ENCODE measurements around the gene SPATA6L.

The SPATA6L gene

DNA sequence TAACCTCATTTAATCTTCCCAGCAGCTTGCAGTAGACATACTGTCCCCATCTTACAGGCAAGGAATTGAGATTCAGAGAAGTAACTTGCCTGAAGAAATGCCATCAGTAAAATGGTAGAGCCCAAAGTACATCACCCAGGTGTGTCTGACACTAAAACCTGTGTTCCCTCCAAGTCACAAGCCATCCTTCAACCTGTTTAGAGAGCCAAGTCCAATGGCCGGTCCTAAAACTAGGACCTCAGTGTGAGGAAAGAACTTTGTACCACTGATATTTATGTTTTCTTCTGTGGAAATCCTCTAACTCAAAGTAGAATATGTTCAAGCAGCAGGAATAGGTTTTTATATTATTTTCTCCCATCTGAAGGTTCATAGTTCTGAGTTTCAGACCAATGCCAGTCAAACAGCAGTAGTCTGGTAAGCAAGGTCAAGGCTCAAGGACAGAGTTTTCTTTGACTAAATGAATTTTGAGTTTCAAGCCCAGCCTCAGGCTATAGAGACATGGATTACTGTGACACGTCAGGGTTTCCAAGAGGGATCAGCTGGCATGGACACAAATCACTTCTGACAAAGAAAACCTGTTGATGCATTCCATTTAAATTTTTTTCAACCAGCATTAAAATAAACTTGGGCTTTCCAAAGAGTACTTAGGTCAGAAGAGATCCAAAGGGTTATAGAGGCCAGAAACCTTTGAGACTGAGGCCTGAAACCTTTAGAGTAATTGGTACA, 85.1 kb downstream of the SPATA6L start:
- no peak for DNase-seq

DNA sequence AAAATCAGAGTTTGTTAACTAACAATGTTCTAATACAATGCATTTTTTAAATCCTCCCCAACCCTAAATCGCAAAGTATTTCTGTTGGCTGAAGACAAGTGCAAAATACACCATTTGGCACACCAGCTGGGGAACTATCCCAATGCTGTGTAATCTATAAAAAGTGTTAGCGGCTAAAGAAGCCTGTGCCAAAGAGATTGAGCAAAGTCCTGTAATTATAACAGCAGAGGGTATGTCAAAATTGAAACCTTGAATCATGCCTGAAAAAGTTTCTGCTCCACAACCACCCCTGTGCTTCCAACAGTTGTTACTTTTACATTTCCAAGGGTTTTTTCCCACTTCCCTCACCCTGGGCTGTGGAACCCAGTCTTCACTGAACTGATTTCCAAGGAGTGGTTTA, 87.3 kb downstream of the SPATA6L start:
- DNase-seq = no peak

DNA sequence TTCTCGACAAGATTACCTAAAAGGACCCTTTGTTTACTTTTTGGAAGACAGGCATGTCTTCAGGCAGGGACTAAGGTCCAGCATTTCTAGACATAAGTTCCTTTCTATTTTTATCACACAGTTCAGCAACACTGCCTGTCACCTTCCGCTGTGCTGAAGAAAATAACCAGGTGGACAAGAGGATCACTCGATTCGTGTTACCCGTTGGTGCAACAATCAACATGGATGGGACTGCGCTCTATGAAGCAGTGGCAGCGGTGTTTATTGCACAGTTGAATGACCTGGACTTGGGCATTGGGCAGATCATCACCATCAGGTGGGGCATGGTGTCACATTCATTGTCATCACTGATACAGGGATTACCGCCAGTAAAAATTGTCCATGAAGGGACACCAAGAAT, 89.8 kb downstream of the SPATA6L start:
- DNase-seq = no peak

DNA sequence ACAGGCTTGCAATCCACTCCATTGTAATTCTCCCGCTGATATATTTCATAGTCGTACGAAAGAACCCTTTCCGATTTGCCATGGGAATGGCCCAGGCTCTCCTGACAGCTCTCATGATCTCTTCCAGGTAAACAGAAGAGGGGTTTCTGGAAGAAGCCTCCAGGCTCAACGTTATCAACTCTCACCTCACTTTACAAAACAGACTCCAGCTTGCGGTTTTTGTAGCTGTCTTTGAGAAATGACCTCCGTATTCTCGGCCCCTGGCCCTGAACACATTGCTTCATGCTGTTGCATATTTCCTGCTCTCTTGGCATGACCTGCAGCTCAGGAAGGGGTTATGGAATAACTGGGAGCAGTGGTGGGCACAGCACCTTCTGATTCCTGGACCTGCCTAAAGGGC, 90.3 kb downstream of the SPATA6L start:
- DNase-seq = no peak

DNA sequence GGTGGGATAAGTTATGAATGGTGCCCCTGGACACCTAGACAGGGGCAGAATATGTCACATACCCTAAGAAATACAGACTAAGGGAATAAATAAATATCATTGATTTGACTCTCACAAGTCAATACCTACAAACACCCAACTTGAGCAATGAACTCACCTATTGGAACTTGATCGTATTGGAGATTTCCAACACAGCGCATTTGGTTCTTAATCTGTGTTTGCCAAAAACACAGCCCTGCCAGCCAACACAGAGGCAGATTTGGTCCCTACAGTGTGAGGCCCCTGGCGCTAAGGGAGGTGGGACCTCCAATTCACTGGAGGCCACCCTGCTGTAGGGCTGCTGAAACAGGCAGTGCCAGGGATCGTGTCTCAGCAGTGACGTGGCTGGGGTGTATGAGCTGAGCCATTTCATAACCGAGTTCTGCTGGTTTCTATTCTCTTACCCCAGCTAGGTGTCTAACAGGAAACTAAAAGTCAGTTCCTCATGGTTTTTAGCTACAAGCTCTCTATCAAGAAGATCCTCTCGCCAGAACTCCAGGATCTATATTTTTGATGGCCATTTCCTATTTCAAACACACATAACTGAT, 91.5 kb downstream of the SPATA6L start:
- no peak for DNase-seq

DNA sequence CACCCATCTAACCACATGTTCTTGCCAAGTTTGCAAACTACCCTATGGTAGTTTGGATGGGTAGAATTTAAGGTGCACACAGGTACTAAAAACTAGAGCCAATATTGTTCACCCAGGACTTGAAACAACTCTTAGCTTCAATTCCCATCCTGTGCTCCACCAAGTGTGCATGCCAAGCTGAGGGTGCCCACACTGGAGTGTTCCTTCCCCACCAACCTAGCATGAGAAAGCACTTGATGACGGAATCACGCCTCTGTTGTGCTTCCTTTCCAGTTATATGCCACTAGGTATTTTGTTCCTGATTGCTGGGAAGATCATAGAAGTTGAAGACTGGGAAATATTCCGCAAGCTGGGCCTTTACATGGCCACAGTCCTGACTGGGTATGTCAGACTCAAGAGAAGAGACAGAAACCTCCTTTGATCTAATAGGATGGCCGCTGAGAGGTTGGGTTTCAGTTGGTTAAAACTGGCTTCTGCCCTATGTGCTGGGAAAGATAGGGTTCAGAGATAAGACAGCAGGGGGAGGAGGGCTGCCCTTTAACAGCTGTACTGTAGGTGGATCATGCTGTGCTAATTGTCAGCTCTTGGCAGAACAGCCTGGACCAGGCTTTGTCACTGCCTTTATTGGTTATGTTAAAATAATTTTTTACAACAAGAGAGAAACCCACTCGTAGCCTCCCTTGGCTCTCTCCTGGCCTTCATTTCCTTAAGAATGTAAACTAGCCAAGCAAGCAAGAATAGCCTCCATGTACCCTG, 92.5 kb downstream of the SPATA6L start:
- DNase-seq = peak; percentile 90

DNA sequence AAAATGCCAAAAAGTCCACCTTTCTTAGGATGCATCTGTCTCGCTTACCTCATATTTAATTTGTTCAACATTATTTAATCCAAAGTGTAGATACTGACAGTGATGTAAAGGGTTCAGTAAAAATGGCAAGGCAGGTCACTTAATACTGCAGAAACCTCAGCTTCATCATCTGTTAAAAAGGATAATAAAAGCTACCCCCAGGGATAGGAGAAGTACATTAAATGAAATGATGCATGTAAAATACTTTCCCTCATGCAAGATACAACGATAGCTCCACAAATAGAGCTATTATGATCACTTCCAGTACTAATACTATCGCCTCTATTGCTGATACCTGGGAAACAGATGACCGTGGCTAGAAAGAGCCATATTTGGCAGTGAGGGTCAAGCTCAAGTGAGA, 93.1 kb downstream of the SPATA6L start:
- no peak for DNase-seq

DNA sequence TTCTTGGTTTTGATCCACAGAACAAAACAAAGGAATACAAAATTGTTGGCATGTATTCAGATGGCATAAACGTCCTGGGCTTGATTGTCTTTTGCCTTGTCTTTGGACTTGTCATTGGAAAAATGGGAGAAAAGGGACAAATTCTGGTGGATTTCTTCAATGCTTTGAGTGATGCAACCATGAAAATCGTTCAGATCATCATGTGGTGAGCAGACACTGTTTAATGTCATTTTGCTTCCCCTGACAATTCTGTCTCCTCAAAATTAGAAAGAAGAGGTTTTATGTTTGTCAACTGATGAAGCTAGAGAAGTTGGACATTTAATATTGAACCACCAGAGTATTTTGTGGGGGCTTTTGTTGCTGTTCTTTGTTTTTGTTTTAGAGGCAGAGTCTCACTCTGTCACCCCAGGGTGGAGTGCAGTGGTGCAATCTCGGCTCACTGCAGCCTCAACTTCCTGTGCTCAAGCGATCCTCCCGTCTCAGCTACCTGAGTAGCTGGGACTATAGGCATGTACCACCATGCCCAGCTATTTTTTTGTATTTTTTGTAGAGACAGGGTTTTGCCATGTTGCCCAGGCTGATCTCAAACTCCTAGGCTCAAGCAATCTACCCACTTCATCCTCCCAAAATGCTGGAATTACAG, 94.0 kb downstream of the SPATA6L start:
- no peak for DNase-seq

DNA sequence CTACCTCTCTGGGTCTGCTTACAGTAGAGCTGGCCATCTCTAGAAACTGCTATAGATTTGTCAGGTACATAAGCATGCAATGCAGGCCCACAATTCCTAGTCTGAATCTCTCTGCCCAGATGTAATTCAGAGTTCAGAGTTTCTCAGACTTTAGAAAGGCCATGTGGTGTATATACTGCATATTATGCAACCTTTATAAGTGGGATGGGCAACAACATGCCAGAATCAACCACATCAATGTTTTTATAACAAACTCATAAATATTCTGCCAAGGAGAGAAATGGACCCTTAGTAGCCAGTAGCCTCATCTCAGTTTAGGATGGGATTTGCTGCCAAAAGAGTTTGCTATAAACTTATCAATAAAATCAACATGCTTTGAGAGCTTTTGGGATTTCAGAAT, 97.2 kb downstream of the SPATA6L start:
- no peak for DNase-seq

DNA sequence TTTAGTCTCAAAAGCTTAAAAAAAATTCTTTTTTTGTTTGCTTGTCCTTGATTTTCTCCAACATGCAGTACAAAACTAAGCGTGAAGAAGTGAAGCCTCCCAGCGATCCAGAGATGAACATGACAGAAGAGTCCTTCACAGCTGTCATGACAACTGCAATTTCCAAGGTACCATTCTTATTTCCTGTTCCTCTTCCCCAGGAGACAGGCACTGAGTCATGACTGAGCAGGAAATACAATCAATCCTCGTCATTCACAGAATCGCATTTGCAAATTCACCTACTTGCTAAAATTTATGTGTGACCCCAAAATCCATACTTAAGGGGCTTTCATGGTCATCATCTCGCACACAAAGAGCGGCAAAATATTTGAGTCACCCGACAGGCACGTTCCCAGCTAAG, 98.7 kb downstream of the SPATA6L start:
- DNase-seq = no peak

DNA sequence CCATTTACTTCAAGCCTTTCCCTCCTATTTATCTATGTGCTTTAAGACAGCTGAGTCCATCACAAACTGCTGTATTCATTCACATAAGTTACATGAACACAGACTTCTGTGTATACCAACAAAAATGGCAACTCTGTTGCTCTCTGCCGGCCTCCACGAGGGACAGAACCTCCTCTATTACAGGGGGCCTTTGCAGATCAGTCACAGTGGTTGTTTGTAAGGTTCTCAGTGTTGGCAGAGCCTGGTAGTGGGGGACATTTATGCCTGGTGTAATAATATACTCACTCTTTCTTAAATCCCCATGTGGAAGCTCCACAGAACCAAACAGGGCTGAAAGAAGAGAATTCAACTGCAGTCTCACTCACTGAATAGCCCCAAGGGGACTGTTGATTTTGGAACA, 99.5 kb downstream of the SPATA6L start:
- no peak for DNase-seq

DNA sequence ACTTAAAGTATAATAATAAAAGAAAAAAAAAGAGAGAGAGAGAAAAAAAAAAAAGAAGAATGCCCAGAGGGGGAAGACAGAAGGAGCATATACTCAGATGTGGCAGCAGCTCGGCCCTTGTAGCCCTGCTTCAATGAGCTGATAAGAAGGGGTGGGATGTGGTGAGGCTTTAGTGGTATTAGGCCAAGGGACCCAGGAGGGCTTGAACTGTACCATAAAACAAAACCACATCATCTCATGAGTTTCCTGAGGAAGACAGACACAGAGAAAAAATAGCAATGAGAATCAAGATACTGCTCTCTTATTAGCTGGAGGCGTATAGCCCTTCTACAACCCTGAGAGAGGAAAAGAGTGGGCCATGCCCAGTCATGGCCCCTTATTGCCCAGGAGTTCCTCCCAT, 103.2 kb downstream of the SPATA6L start:
- DNase-seq = no peak

DNA sequence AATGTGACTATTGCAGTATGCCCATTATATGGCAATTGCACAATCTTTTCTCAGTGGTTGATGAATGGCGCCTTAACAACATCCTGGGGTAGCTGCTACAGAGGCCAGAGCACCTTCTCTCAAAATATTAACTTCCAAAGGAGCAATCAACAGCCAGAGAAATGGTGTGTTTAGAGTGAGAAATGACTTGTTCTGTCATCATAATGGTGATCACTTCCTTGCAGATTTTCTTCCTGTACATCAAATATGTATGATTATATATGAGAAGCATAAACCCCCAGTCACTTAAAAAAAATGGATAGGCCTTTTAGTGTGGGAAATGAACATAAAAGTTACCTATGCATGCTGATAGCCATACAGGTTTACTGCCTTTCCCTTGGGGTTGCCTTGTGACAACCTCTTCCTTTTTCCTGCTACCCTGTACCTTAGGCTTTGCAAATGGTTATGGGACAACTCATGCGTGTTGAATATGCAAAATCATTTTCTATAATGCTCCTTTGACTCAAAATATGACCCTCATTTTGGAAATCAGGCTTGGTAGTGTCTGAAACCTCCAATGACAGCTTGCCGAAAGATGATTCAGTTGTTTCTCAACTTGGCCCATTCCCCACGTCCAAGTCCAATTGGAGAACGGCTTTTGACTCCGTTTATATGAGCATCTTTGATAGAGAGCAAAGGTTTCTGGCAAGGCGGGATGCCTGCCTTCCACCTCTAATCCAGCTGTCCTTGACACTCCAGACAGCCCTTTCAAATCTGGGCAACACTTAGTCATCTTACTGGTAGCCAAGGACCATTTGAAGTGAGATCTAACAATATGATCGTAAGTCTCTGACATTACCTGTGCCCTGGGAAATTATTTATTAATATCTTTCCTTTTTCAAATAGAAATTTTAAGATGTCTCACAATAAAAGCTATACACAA, 106.8 kb downstream of the SPATA6L start:
- DNase-seq = no peak

DNA sequence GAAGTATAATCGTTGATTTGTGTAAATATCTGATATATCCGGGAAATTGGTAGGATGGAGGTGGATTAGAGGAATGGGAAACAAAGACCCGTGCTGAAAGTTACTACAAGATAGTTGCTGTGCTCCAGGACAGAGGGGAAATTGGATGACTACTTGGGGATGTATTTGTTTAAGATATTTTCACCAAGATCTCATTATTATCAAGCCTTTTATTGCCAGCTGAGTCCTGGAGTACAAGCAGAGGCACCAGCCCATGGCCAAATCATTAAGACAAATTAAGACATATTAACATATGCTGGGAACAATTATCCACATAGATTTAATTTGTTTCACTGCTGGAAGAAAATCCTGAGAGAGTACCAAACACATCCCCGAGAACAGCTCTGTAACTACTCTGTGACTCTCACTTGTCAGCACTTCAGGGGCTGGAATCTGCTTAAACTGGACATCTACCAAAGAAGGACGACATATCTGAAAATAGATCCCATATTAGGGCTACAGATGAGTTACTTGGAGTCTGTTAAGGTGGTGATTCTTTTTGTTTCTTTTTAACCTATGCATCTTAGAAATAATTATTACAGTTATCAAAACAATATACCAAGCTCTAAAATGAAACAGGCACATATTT, 107.8 kb downstream of the SPATA6L start:
- DNase-seq = no peak

DNA sequence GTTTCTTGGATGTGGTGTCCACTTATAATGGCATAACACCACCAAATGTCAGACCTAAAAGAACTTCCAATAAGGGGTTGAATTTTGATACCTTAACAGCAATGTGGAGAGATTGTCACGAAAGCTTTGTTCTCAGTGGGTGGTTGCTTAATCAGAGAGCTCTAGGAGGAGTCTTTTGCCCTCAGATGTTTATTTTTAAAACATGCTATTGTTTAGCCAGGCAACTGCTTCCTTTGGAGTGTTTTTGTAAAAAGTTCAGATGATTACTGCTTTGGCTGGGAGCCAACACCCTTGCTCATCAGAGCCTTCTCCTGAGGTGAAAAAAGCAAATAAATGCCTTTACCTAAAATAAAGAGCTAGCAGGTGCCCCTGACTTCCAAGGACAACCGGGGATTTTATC, 111.0 kb downstream of the SPATA6L start:
- peak; percentile 85 for DNase-seq

DNA sequence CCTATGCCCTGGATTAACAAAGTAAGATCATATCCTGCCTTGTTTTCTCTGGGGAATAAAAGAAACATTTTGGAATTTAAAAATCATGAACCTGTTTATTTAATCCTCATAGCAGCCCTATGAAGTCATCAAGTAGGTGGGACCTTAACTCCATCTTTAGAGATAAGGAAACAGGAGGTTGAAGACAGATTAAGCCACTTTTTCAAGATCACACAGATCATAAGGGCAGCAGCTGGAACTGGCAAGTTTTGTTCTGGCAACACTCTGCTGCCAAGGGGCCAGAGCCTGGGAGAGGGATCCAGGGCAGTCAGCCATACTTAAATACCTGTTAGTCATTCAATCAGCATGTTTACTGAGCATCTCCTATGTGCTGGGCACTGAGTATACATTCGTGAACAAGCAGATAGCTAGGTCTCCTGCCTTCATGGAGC, 112.3 kb downstream of the SPATA6L start:
- no peak for DNase-seq

DNA sequence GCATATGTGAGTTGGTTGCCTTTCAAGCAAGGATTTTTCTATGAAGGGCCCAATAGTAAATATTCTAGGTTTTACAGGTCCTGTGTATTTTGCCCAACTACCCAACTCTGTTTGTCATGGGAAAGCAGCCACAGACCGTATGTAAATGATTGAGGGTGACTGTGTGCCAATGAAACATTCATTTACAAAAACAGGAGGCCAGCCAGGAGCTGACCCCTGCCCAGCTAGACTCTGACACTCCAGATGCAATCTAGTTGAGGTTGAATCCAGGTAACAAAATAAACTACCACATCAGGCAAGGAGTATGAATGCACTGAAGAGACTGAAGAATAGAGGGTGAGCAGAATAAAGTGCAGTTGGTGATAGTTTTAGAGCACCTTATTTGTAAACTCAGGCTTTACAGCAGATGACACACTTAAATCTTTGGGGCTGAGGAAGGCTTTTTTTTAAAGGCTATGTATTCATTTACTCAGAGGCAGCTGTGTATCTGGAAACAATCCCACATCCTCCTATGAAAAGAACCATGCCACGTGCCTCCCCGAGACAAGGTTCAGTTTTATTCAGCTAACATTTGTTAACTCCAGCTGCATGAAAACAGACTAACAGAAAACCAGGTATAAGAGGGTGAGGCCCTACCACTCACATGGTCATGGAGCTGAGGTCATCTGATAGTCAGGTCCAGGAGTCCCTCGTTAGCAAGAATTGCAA, 115.3 kb downstream of the SPATA6L start:
- DNase-seq = no peak

DNA sequence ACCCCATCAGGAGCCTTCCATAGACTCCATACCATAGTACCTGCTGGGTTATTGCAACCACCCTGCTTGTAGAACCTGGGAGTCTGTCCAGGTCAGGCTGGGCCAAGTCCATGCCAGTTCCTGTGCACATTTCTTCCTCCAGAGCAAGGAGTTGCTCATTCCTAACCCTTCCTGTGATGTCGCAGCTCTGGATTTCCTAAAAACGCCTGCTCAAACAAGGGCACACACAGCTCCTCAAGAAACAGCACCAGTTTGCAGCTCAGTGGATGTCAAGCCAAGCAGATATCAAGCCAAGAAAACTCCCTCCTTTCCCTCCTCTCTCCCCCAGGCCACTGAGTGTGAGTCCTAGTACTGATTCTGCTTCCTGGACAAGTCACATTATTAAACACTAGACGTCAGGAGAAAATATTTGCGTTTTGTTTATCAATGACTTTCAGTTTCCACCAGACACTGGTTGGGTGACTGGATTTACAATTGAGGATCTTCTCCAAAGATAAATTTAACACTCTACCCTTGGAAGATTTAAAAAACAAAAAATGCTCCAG, 116.5 kb downstream of the SPATA6L start:
- no peak for DNase-seq

DNA sequence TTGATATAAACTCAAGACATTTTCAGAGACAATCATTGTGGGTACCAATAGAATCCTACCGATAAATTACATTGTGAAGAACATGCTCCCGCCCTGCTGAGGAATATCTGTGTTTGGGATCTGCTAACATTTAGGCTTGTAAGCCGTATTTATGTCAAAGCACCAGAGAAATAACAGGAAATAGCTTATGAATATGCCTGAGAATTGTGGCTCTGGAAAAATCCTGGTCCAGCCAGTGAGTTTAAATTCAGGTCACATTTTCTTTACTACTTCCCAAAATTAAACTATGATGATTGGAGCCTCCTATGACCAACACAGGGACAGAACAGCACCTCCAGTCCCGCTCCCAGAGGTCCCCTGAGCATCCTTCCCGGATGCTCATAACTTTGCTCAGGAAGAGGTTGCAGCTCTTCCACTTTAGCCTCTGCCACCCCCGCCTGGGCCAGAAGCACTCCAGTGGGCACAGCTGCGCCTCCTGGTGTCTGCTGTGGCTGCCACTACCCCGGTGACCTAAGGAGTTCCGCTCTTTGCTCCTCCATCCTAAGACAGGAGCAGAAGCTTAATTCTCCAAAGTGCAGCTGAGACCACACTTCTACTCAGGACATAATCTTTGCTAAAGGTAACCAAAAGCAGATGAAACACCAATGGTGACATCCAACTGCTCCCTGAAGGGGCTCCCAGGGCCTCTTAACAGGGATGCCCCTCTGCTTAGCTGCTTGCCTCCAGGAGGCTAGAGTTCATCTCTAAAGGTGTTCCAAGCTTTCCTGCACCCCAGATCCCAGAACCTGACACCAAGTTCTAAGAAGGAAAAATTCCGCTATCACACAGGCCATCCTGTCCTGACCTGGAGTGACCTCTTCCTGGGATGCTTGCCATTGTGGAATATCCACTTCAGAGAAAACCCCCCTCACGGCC, 117.2 kb downstream of the SPATA6L start:
- no peak for DNase-seq

All from NCI-H146 (cell line).